ENCODE results near the gene ZNF438. TPM values are rescaled to one million over a fixed set of nuclear protein-coding genes. Genes with fewer than 3 reads are reported as not detected.

Gene ZNF438
- total and polyA plus RNA-seq, 10 of the 15 experiments (the other 5 are each of a cell fraction or from before 2014, with no cell fraction given), result 0.93 to 5.2 (median 1.9) TPM

DNA sequence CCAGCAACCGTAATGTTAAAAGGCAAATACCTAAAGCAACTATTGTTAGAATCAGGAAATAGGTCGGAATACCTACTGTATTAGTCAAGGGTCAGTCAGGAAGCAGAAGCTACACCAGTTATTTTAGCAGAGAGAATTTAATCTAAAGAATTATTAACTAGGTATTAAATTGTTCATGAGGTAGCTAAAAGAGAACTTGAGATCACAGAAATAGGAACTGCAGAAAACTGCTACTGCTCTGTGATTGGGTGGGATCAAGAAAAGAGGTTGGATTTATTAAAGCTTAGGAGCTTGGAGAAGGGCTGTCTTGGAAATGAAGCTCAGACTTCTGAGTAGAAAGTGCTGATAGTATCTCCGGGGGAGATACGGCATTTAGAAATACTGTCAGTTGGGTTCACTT is 20.0 kb upstream of the ZNF438 start:
- DNase-seq (ENCODE audit: low read depth, low spot score) (no peak), FAIRE-seq (no peak), ATAC-seq (no peak)
- BruUV-seq (replicated peaks), result no TSS peak
- in situ Hi-C loops (cut with MboI), result no loop called here
- TF ChIP-seq NR2C2 (IDR thresholded peaks at IDR 0.05; ENCODE audit: borderline replicate concordance, control insufficient read depth, insufficient read length, low read depth) (no peak), CBFB (IDR thresholded peaks at IDR 0.05; ENCODE audit: low read depth) (no peak), NFYA (IDR thresholded peaks at IDR 0.05; ENCODE audit: borderline replicate concordance, low read depth, low read length) (no peak), YBX1 (IDR thresholded peaks at IDR 0.05) (no peak), TCF12 (IDR thresholded peaks at IDR 0.05; ENCODE audit: low read depth, low read length) (no peak), TBL1XR1 (IDR thresholded peaks at IDR 0.05; ENCODE audit: low read depth, low read length) (no peak), PAX5 (IDR thresholded peaks at IDR 0.05; ENCODE audit: borderline replicate concordance, low read depth, low read length) (no peak), TARDBP (IDR thresholded peaks at IDR 0.05; ENCODE audit: borderline replicate concordance) (no peak), RUNX3 (IDR thresholded peaks at IDR 0.05; ENCODE audit: low read length) (no peak), MYB (IDR thresholded peaks at IDR 0.05; ENCODE audit: borderline replicate concordance, low read depth, low read length) (no peak), STAT1 (conservative IDR thresholded peaks at IDR 0.05) (no peak), CHD2 (IDR thresholded peaks at IDR 0.05; ENCODE audit: borderline replicate concordance, low read depth, low read length) (no peak)
- TF ChIP-seq, protein P1, sequence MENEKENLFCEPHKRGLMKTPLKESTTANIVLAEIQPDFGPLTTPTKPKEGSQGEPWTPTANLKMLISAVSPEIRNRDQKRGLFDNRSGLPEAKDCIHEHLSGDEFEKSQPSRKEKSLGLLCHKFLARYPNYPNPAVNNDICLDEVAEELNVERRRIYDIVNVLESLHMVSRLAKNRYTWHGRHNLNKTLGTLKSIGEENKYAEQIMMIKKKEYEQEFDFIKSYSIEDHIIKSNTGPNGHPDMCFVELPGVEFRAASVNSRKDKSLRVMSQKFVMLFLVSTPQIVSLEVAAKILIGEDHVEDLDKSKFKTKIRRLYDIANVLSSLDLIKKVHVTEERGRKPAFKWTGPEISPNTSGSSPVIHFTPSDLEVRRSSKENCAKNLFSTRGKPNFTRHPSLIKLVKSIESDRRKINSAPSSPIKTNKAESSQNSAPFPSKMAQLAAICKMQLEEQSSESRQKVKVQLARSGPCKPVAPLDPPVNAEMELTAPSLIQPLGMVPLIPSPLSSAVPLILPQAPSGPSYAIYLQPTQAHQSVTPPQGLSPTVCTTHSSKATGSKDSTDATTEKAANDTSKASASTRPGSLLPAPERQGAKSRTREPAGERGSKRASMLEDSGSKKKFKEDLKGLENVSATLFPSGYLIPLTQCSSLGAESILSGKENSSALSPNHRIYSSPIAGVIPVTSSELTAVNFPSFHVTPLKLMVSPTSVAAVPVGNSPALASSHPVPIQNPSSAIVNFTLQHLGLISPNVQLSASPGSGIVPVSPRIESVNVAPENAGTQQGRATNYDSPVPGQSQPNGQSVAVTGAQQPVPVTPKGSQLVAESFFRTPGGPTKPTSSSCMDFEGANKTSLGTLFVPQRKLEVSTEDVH (IDR thresholded peaks at IDR 0.05; ENCODE audit: low read depth, partially characterized antibody), result no peak
- Histone ChIP-seq H3K4me1 (ENCODE audit: control insufficient read depth, insufficient read depth, low read length) (no peaks in the 10 kb centered on the region), H2AFZ (ENCODE audit: control insufficient read depth, low read depth, low read length) (no peak overlapping the region), H3K79me2 (ENCODE audit: control insufficient read depth, insufficient read depth, low read length) (no peaks in the 10 kb centered on the region), H3K27ac (ENCODE audit: control insufficient read depth, insufficient read depth) (no peak overlapping the region), H3K4me3 (no peak overlapping the region), H3K9me3 (replicated peaks; ENCODE audit: control insufficient read depth, insufficient read depth, low read length) (peaks cover 3% of the 10 kb centered on the region; the same call in 2 of the 3 replicates), H3K4me2 (ENCODE audit: control insufficient read depth, insufficient read depth) (no peak overlapping the region), H4K20me1 (ENCODE audit: control insufficient read depth, insufficient read depth) (no peaks in the 10 kb centered on the region), H3K27me3 (replicated peaks in 1 of 2; ENCODE audit: control insufficient read depth in 2 of 2, insufficient read depth in 2 of 2, low read length in 1 of 2) (no peaks in the 10 kb centered on the region), H3K36me3 (ENCODE audit: control insufficient read depth in 2 of 2, insufficient read depth in 2 of 2, low read length in 1 of 2) (no peaks in the 10 kb centered on the region), H3K9ac (ENCODE audit: control insufficient read depth, insufficient read depth, low read length) (no peak overlapping the region)
- ChIA-PET POLR2A (no interaction called here), SMC1A (ENCODE audit: uncharacterized antibody, unreplicated experiment) (no interaction called here), RAD21 (ENCODE audit: unreplicated experiment) (interaction anchor here (1.2 kb wide), 1 partner anchor 439 kb away, joined by 3 read pairs; no protein-coding TSS in a partner anchor), CTCF (no interaction called here)
- intact Hi-C loops (cut with micrococcal nuclease; ENCODE audit: unreplicated experiment), result no loop called here
- 72% methylated on average over 4 of the region's 4 CpGs for WGBS (ENCODE audit: insufficient coverage, insufficient replicate concordance, low lambda C conversion rate, missing lambda C conversion rate)
